ENCODE results near the gene GMPPB.
"Not testable (repeated sequence)": the region's sequence is repeated elsewhere in the genome, so short reads cannot be mapped to it uniquely, and the experiment has no call there.

GMPPB gene
- total RNA-seq: 57.8 to 106 (median 64.8) reads per million in 4 donors

DNA sequence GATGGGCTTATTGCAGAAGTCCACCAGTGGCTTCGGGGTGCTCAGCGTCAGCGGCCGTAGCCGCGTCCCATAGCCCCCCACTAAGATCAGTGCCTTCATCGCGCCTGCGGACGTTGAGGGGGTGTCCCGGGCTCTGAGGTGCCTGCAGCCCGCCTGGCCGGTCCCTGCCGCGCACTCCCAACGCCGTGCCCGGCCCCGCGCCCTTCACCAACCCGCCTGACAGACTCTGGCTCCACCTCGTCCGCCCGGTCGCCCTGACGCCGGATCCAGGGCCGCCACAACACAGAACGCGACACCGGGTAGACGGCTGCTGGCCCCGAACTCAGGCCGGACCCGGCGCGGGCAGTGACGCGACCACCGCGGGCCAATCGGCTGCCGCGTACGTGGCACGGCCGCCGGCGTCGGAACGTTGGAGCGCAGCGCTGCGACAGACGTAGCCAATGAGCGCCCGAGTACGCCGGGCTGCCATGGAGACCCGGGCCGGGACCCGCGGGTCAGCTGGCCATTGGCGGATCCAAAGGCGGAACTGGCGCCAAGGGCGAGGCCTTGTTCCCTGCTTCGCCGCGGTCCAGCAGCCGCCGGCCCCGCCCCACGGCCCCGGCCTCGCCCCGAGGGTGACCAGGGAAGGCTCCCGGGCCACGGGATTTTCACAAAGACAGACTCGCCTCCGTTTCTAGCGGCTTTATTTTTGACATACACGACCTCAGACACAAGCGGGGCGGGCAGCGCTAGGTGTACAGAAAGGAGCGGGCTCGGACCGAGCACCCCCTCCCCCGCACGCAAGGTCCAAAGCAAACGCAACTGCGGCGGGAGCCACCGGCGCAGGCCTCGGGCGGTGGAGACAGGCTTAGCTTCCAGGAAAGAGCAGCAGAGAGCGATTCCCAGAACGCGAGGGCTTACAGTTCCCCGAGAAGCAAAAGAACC, at the start of gene GMPPB:
GMPPB (minus strand) TSS at position 324 of the 924 bp plus-strand sequence; CDS start at position 99, 225 bp downstream.
- DNase-seq: peak; percentile 83 to 97 (median 88)

DNA sequence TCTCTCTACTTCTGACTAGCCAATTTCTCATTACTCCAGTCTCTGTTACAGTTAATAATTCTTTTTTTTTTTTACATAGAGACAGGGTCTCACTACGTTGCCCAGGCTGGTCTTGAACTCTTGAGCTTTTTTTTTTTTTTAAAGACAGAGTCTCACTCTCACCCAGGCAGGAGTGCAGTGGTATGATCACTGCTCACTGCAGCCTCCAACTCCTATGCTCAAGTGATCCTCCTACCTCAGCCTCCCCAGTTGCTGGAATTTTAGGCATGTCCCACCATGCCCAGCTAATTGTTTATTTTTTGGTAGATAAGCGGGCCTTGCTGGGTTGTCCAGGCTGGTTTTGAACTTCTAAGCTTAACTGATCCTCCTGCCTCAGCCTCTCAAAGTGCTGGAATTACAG, 49.0 kb upstream of the GMPPB start:
- no peak for DNase-seq

DNA sequence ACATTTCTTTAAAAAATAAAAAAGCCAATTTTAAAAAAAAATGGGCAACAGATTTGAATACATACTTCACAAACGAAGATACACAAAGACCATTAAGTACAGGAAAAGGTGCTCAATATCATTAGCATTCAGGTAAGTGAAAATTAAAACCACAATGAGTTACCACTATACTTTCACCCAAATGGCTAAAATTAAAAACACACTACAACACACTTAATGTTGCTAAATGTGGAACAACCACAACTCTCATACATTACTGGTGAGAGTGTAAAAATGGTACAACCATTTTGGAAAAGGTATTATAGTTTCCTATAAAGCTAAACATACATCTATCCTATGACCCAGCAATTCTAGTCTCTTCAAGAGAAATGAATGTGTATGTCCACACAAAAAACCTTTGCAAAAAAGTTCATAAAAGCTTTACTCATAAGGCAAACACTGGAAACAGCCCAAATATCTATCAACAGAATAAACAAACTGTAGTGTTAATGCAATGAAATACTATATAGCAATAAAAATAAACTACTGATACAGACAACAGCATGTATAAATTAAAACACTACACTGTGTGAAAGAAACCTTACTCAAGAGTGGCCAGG, 47.7 kb upstream of the GMPPB start:
- no peak for DNase-seq

DNA sequence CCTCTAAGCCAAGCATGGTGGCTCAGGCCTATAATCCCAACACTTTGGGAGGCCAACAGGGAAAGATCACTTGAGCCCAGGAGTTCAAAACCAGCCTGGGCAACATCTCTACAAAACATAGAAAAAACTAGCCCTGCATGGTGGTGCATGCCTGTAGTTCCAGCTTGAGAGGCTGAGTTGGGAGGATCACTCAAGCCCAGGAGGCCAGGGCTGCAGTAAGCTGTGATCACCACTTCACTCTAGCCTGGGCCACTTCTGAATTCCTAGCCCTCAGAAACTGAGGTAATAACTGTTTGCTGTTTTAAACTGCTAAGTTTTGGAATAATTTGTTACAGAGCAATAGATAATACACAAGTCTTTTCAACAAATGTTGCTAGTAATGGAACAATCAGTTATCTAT, 46.2 kb upstream of the GMPPB start:
- no peak for DNase-seq

DNA sequence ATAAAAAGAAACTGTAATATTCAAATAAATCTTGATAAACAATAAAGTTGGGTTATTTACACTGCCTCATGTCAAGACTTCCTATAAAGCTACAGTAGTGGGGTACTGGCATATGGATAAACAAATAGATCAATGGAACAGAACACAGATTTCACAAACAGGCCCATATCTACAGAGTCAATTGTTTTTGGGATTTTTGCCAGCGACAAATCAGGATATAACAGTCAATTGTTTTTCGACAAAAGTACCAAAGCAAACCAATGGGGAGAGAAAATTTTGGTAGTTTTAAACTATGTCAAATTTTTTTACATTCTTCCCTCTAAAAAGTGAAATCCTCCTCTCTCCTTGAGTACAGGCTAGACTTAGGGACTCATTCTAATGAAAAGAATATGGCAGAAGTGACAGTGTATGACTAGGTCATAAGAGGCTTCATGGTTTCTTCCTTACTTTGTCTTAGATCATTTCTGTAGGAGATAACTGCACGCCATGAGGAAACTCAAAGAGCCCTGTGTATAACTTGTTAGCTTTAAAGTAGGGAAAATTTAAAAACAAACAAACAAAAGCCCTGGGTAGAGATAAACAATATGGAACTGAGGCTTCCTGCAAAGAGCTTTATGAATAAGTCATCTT, 45.6 kb upstream of the GMPPB start:
- no peak for DNase-seq

DNA sequence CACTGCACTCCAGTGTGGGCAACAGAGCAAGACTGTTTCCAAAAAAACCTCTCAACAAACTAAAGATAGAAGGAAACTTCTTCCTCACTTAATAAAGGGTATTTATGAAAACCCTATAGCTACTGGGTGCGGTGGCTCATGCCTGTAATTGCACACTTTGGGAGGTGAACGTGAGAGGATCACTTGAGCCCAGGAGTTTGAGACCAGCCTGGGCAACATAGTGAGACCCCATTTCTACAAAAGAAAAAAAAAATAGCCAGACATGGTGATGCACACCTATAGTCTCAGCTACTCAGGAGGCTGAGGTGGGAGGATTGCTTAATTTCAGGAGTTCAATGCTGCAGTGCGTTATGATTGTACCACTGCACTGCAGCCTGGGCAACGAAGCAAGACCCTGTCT, 40.2 kb upstream of the GMPPB start:
- DNase-seq: no peak

DNA sequence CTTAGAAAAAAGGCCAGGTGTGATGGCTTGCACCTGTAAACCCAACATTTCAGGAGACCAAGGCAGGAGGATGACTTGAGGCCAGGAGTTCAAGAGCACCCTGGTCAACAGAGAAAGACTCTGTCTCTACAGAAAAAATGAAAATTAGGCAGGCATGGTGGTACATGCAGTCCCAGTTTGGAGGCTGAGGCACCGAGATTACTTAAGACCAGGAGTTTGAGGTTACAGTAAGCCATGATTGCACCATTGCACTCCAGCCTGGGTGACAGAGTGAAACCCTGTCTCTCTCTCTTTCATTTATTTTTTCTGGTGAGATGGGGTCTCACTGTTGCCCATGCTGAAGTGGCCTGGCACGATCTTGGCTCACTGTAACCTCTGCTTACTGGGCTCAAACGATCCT, 37.9 kb upstream of the GMPPB start:
- DNase-seq: no peak

DNA sequence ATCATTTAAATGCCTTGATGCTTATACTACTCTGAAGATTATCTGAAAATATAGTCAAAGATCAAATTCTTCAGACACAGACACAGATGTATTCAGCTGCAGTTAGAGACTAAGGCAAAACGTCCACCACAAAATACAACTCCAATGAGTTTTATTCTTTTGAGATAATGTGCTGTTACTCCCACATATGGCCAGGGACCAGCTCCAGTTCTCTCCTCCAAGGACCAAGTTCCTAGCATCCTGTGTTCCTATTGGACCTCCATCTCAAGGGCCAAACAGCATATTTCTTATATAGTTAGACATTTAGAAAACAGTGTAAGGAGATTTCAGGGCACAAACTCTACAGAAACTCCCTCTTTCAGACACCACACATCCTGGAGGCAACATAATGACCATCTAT, 35.5 kb upstream of the GMPPB start:
- DNase-seq: no peak

DNA sequence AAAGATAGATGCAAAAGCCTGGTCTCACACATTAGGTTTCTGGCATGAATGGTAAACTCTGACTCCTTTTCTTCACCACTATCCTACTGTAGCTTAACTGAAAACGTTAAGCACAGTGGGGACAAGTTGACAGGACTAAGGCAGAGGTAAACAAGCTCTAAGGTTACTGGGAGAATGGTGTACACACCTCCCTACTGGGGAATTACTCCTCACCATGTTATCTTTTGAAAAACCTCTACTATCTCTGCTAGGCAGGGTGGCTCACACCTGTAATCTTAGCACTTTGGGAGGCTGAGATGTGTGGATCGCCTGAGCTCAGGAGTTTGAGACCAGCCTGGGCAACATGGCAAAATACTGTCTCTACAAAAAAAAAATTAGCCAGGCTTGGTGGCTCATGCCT, 33.4 kb upstream of the GMPPB start:
- no peak for DNase-seq

DNA sequence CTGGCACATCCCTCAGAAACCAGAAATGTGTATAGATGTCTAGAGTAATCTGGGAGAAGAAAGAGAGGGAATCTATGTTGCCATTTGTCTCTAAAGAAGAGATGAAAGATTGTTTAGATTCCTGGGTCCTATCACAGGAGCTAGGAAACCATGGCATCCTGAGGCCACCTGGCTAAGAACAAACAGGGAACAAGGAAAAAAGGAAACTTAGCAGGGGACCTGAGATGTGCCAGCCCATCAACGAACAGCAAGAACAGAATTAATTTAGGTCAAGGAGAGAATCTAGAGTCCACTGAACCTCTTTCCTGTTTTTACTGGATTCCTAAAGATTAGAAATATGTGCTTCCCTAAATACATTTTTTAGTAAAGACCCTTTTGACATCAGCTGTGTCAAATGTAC, 32.3 kb upstream of the GMPPB start:
- DNase-seq: no peak

DNA sequence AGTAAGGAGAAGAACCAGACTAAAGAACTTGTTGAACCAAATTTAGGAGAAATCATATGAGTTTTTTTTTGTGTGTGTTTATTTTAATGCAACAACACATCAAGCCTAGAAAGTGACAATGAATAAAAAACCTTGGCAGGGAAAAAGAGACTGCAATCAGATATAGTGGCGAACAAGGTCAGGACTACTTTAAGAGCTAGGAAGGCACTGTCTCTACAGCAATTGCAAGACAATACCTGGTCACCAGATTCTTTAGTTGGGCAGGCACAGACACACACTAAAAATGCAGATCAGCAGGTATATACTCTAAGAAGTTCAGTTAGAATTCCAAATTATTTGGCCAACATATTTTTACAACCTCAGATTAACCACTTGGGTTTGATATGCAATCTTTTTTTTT, 30.8 kb upstream of the GMPPB start:
- no peak for DNase-seq

DNA sequence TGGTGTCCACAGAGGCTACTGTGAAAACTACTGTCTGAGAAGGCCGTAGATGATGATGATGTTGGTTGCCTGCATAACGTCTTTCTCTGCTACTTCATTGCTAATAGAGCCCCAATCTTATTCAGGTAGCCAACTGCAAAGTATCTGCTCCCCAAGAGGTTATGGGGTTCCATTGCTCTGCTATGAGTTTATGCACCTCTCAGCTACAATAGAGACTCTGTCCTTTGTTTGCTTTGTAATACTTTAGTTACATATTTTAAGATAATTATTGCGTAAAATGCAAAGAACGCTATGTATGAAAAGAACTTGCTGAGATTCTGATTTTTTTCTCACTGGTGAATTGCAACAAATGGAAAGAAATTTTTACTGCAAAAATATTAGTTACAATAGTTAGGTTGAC, 27.8 kb upstream of the GMPPB start:
- no peak for DNase-seq

DNA sequence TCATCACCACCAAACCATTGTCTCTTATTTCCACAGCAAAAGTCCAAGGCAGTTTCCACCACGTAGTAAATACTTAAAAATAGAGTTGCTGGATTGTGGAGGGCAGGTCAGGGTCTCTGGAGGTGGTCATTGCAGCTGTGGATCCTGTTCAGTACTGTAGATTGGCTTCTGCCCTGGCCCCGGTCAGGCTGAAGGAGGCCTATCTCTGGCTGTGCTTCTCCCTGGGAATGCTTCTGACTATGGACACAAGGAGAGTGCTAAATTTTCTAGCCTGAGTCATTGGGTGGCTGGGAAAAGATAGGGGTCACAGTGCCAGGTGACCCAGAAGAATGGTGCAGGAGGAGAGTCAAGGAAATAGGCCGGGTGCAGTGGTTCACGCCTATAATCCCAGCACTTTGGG, 26.3 kb upstream of the GMPPB start:
- DNase-seq: no peak

DNA sequence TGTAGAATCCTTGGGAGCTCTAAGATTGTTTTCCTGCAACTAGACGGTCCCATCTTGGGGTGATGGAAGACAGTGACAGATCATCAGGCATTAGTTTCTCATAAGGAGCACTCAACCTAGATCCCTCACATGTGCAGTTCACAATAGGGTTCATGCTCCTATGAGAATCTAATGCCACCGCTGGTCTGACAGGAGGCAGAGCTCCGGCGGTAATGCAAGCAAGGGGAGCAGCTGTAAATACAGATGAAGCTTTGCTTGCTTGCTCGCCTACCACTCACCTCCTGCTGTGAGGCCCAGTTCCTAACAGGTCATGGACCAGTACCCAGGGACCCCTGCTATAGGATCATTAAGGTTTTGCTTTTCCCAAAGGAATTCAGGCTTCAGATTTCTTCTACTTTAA, 25.1 kb upstream of the GMPPB start:
- not testable (repeated sequence) for DNase-seq

DNA sequence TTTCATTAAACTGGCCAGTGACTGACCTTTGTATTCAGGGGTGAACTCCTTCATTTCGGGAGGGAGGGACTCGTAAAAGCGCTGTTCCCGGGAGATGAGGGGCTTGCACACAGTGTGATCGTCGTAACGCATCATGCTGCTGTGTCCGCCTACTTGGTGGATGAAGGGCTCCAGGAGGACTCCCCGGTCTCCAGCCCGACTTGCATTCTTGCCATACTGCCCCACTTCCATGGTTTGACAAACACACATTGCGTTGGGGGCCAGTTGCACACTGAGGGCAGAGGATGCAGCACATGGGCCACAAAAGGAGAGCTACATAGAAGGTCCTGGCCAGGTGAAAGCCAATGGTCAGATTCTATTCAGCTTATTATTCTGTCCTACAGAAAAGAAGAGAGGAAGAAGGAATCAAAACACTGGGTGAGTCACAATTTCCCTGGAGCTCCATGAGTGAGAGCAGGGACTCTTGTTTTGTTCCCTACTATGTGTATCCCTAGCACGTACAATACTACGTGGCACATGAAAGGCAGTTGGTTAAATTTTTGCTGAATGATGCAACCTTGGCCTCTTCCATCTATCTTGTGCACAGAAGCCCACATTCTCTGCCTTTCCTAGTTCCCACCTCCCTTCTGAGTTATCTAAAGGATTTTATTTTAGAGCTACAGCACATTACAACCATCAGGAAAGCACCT, 24.2 kb upstream of the GMPPB start:
- no peak for DNase-seq

DNA sequence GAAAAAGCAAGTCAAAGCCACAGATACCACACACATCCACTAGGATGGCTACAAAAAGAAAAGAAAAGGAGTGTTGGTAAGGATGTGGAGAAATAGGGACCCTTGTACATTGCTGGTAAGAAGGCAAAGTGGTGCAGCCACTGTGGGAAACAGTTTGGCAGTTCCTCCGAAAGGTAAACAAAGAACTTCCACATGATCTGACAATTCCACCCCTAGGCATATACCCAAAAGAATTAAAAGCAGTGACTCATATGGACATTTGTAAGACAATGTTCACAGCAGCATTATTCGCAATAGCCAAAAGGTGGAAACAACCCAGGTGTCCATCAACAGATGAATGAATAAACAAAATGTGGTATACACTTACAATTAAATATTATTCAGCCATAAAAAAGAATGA, 22.2 kb upstream of the GMPPB start:
- no peak for DNase-seq

DNA sequence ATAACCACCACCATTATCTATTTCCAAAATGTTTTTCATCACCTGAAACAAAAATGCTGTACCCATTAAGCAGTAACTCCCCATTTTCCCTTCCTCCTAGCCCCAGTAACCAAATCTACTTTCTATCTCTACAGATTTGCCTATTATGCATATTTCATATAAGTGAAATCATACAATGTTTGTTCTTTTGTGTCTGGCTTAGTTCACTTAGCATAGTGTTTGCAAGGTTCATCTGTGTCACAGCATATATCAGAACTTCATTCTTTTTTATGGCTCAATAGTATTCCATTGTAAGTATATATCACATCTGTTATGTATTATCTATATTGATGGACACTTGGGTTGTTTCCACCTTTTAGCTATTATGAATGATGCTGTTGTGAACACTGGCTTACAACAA, 16.7 kb upstream of the GMPPB start:
- DNase-seq: no peak

DNA sequence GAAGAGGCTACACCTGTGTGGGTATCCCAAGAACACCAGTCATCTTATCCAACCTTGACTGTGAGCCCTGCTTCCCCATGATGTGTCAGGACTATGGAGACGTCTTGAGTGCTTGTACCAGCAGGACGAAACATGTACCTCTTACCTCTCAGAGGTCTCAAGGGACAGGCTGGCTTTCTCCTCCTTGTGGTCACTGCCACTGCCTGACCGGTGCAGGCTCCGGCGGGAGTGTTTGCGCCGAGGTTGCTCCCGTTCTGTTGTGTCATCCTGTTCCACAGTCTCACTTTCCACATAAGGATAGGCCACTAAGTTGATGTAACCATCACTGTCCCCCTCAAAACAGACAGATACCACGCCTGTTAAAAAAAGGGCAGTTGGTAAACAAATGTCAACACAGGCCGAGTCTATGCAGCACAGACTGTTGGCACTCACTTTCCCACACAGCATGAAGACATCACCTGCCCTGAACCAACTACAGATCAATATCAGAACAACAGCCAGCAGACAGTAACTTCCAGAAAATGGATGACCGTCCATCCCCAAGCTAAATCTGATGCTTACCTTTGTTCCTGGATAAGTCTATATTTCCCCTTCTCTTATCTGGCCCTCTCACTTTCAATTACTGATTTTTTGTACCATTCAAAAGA, 14.4 kb upstream of the GMPPB start:
- DNase-seq: no peak

DNA sequence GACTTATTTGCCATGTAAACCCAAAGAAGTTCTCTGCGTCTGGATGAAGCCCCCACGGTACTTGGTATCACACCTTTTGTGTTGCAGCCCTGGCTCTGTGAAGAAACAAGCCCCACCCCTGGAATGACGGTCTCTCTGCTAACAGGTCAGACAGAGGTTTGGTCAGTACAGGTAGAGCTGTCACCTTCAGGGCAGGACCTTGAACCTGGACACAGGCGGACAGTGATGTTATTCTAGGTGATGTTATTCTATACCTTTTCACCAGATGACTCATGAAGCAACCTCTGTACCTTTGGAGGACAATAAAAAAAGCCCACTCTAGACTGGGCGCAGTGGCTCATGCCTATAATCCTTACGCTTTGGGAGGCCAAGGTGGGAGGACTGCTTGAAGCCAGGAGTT, 11.0 kb upstream of the GMPPB start:
- no peak for DNase-seq

DNA sequence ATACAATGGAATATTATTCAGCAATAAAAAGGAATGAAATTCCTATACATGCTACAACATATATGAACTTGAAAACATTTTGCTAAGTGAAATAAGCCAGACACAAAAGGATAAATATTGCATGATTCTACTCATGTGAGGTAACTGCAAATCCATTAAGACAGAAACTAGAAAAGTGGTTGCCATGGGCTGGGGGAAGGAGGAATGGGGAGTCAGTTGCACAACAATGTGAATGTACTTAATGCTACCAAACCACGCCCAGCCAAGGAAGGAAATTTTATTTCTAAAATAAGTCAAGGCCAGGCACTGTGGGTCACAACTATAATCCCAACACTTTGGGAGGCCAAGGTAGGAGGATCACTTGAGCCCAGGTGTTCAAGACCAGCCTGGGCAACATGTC, 9.8 kb upstream of the GMPPB start:
- DNase-seq: no peak

DNA sequence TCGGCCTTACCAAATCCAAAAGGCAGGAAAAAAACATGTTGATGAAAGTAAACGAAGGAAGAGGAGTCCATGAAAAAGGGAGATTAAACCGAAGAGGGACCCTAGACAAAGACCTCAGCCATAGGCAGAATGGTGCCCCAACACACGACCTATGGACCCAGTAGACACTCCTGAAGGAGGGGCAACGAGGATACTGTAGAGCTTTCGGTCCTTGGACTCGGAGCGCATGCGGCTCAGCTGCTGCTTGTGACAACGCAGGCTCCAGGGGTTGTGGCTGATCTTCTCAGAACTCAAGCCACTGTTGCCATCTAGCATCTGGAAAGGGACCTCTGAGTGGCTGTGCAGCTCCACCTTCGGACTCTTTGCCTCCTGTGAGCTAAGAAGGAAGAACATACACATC, 8.8 kb upstream of the GMPPB start:
- DNase-seq: no peak

DNA sequence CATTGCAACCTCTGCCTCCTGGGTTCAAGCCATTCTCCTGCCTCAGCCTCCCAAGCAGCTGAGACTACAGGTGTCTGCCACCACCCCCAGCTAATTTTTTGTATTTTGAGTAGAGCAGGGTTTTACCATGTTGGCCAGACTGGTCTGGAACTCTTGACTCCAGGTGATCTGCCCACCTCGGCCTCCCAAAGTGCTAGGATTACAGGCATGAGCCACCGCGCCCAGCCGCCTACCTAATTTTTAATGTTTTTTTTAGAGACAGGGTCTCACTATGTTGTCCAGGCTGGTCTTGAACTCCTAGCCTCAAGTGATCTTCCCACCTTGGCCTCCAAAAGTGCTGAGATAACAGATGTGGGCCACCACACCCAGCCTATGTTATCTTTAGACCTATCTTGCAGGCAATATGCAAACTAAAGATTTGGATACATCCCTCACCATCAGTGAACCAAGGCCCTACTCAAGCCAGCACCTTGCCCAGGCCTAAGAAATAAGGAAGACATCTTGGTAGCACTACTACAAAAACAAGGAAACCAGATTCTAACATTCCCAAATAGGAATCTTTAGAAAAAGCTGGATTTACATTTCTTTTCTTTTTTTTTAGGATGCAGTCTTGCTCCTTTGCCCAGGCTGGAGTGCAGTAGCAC, 6.3 kb upstream of the GMPPB start:
- DNase-seq: no peak
